OCI-LY7 (cell line): Measurements from ENCODE around the gene STXBP6.

Experiments used
- CTCF ChIP-seq: fragments of 200-600 bp; sonication (generic); conservative IDR thresholded peaks from 2 replicates; pipeline ENCODE4 v1.5.1; 2014; ENCODE audit warnings: mild to moderate bottlenecking, antibody characterized with exemption, low read length, moderate library complexity, mixed read lengths
- EZH2phosphoT487 ChIP-seq: fragments of 200-600 bp; sonication (generic); IDR thresholded peaks from 2 replicates; pipeline ENCODE4 v1.6.1; 2018; ENCODE audit warnings: low read depth, borderline replicate concordance, mild to moderate bottlenecking, mixed run types, antibody characterized with exemption, low read length, moderate library complexity, mixed read lengths

- TF ChIP-seq CTCF (no peak), EZH2phosphoT487 (no peak)
Observed at GRCh38 chr14:25001156-25001555, 48.8 kb downstream of the STXBP6 start.
